ENCODE data around the gene ADSS2.

Gene ADSS2

GRCh38 chr1:244431166-244431565 lies 20.5 kb downstream of the ADSS2 start:
- H3K4me1 Mint-ChIP-seq, result no peaks in the 10 kb centered on the region
- H3K27ac Mint-ChIP-seq, result no peak overlapping the region
- H3K4me3 Mint-ChIP-seq, result no peak overlapping the region
- H3K27me3 Mint-ChIP-seq (ENCODE audit: low read depth), result no peaks in the 10 kb centered on the region
- H3K36me3 Mint-ChIP-seq (ENCODE audit: low read depth), result peaks cover 33% of the 10 kb centered on the region
- H3K9me3 Mint-ChIP-seq, result no peaks in the 10 kb centered on the region
- no peak for TF ChIP-seq CTCF (IDR thresholded peaks at IDR 0.05; ENCODE audit: unreplicated experiment in 3 of 3)

GRCh38 chr1:244429818-244430217 lies 21.9 kb downstream of the ADSS2 start:
- Mint-ChIP-seq H3K36me3 (ENCODE audit: low read depth) (peaks cover 26% of the 10 kb centered on the region), H3K4me3 (no peak overlapping the region), H3K27ac (no peak overlapping the region), H3K9me3 (no peaks in the 10 kb centered on the region), H3K4me1 (peaks cover 2% of the 10 kb centered on the region), H3K27me3 (ENCODE audit: low read depth) (no peaks in the 10 kb centered on the region)
- TF ChIP-seq CTCF (IDR thresholded peaks at IDR 0.05; ENCODE audit: unreplicated experiment in 3 of 3), result no peak

- peaks cover 6% of the 10 kb centered on the region for H3K4me1 Mint-ChIP-seq
- no peaks in the 10 kb centered on the region for H3K27me3 Mint-ChIP-seq (ENCODE audit: low read depth)
- peaks cover 31% of the 10 kb centered on the region for H3K36me3 Mint-ChIP-seq (ENCODE audit: low read depth)
- no peak overlapping the region for H3K4me3 Mint-ChIP-seq
- H3K27ac Mint-ChIP-seq, result no peak overlapping the region
- no peak for TF ChIP-seq CTCF (IDR thresholded peaks at IDR 0.05; ENCODE audit: unreplicated experiment in 3 of 3)
- no peaks in the 10 kb centered on the region for H3K9me3 Mint-ChIP-seq
Observed at GRCh38 chr1:244427647-244428046, 24.1 kb downstream of the ADSS2 start.

GRCh38 chr1:244424649-244425334 lies 26.9 kb downstream of the ADSS2 start:
- no peak overlapping the region for H3K27ac Mint-ChIP-seq
- H3K4me1 Mint-ChIP-seq, result peaks cover 6% of the 10 kb centered on the region
- no peak overlapping the region for H3K4me3 Mint-ChIP-seq
- H3K27me3 Mint-ChIP-seq (ENCODE audit: low read depth), result no peaks in the 10 kb centered on the region
- H3K36me3 Mint-ChIP-seq (ENCODE audit: low read depth), result peaks cover 29% of the 10 kb centered on the region
- no peaks in the 10 kb centered on the region for H3K9me3 Mint-ChIP-seq
- no peak for TF ChIP-seq CTCF (IDR thresholded peaks at IDR 0.05; ENCODE audit: unreplicated experiment in 3 of 3)

GRCh38 chr1:244422174-244422573 lies 29.5 kb downstream of the ADSS2 start:
- Mint-ChIP-seq H3K36me3 (ENCODE audit: low read depth) (peaks cover 43% of the 10 kb centered on the region), H3K4me3 (no peak overlapping the region), H3K27ac (no peak overlapping the region), H3K27me3 (ENCODE audit: low read depth) (no peaks in the 10 kb centered on the region), H3K9me3 (no peaks in the 10 kb centered on the region), H3K4me1 (peaks cover 6% of the 10 kb centered on the region)
- TF ChIP-seq CTCF (IDR thresholded peaks at IDR 0.05; ENCODE audit: unreplicated experiment in 3 of 3), result no peak

- H3K4me1 Mint-ChIP-seq, result no peaks in the 10 kb centered on the region
- H3K36me3 Mint-ChIP-seq (ENCODE audit: low read depth), result peaks cover 65% of the 10 kb centered on the region
- no peaks in the 10 kb centered on the region for H3K9me3 Mint-ChIP-seq
- no peak for TF ChIP-seq CTCF (IDR thresholded peaks at IDR 0.05; ENCODE audit: unreplicated experiment in 3 of 3)
- no peak overlapping the region for H3K27ac Mint-ChIP-seq
- no peaks in the 10 kb centered on the region for H3K27me3 Mint-ChIP-seq (ENCODE audit: low read depth)
- H3K4me3 Mint-ChIP-seq, result no peak overlapping the region
Observed at GRCh38 chr1:244419024-244419423, 32.7 kb downstream of the ADSS2 start.
